Left forelimb (tissue), 1 donor: Measurements from ENCODE around the gene ELMO2.

ENCODE experiments used
- DNase-seq: peaks from one replicate; pipeline ENCODE4 v3.0.0-alpha.2; 2018; ENCODE audit warnings: low spot score

The ELMO2 gene

DNA sequence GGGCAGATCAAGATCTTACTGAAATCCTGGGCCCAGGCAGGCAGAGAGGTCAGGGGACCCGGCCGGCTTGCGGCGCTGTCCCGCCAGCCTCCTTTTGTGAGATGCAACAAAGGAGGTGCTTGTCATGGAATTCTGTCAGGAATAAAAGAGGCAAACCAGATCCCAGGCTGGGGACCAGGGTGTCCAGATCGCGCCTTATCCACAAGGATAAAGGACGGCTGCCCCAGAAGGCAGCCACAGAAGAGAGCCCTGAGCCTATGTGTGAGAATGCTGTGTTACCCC lies 55.5 kb downstream of the ELMO2 start:
- DNase-seq = no peak

DNA sequence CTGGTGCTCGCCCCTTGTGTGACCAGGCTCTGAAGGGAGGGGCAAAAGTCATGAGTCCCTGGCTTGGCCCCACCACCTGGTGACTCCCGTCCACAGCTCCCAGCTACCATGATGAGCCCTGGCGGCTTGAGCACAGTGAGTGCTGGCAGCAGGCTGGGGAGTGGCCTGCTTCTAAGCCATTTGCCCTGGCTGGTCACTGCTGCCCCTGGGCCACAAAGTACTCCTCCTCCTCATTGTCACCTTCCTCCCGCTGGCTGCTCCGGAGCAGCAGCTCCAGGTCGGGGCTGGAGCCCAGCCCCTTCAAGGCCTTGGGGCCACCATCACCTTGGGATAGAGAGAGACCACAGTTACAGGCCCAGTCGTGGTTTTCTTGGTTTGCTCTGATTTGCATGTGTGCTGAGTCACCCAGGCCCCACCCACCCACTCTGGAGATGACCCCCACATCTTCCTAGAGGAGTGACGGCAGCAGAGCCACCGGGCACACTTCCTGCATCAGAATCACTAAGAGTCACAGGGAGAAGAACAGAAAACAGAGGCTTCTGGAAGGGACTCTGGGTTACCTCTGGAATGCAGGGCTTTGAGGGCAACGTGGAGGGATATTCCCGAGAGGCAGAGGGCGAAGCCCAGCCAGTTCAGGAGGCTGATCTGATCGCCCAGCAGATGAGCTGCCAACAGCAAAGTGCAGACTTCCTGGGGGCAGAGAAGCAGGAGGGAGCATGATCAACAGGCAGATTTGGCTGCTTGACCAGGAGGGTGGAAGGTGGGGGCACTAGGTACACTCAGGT lies 56.0 kb downstream of the ELMO2 start:
- no peak for DNase-seq

DNA sequence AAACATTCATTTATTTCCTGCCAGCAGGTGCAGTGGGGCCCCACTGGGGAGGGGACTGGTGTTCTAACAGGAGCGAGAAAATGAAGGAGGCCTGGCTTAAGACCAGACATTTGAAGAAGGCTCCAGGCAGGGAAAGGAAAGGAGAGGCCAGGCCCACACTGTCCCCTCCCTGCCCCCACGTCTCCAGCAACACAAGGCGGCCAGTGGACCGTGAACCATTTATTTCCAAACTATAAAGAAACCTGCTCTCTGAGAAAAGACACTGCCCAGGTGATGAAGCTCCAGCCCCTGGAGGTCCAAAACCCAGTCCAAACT lies 56.7 kb downstream of the ELMO2 start:
- no peak for DNase-seq

DNA sequence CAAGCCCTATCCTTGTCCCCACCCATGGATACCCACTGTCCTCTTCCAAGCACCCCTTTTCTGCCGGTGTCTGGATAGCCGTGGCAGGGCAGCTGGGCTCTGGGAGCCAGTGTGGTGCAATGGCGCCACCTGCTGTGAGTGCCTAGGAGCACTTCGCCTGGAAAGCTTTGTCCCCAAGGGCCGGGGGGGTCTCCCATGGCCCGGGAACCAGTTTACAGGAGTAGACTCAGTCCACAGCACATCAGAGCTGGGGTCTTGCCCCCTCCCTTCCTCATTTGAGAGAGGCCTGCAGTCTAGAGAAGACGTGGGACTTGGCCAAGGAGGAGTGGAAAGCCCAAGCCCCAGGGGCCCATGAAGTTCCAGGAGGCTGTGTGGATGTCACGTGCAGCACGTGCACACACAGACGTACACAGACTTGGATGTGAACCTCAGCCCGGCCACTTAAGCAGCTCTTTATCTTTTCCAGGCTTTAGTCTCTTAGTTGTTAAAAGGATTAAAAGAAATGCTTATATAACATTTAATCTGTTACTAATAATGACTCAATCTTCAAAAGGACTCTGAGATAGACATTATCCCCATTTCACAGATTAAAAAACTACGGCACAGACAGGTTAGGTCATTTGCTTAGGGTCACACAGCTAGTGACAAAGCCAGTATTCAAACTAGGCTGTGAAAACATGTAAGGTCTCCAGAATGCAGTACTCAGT lies 57.2 kb downstream of the ELMO2 start:
- DNase-seq = peak; percentile 81

DNA sequence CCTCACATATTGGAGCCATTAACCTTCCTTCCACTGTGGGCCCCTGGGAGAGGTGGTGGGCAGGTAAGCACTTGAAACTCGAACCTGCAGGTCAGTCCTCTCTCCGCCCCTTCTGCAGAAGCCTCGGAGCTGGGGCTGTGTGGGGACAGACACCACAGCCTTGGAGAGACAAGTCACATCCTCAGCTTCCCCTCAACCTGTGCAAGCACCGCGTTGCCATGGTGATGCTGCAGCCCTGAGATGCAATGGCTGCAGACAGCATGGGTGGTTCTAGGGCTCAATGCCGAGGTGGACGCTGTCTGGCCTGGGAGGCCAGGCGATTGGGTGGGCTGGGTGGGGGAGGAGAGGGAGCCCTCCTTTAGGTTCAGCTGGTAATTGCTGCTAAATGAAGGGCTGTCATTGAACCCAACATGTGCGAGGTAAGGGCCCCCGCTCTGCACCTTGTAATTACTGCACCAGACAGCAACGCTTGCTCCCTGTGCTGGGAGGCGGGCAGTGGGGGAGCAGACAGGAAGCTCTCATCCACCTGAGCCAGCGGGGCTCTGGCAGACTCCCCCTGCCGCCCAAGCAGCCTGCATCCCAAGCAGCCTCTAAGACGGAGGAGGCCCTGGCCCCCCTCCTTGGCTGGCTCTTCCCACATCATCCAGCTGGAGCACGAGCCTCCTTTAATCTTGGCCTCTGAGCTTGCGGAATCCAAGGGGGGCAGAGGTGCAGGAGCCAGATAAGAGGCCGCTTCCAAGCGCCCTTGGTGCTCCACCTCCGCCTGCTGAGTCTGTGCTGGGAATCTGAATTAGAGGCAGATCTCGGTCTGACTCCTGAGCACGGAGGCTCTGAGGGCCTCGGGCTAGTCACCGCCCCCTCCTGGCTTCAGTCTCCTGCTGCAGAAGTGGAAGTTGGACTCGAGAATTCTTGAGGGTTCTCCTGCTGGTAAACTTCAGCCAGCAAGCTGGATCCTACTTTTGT lies 58.3 kb downstream of the ELMO2 start:
- peak; percentile 77 for DNase-seq

DNA sequence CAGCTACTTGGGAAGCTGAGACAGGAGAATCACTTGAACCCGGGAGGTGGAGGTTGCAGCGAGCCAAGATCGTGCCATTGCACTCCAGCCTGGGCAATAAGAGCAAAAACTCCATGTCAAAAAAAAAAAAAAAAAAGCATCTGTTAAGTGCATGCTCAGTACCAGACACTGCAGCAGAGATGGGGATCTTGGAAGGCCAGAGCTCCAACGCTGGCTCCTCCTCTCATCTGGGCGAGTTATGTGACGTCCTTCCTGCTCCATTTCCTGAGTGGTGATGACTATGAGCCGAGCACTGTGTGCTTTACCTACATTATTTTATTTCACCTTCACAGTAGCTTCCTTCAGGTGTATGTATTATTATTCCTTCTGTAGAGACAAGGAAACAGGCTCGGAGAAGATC lies 59.6 kb downstream of the ELMO2 start:
- no peak for DNase-seq

DNA sequence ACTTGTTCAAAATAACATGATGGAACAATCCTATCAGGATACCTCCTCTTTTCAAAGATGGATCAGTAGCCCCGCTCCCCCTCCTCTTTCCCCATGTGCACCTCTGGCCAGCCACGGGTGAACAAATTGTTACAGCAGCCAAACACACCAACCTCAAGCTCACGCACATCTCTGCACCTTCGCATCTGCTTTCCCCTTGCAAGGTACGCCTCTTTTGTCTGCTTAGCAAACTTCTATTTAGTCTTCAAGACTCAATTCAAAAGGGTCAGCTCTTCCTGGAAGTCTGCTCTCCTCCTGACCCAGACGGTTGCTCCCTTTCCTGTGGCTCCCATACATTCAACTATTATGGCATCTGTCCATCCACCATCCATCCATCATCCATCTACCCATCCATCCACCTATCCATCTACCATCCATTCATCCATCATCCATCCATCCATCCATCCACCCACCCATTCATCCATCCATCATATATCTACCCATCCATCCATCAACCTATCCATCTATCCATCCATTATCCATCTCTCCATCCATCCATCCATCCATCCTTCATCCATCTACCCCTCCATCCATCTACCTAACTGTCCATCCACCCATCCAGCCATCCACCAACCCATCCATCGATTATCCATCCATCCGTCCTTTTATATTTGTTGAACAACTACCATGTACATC lies 61.8 kb downstream of the ELMO2 start:
- no peak for DNase-seq

DNA sequence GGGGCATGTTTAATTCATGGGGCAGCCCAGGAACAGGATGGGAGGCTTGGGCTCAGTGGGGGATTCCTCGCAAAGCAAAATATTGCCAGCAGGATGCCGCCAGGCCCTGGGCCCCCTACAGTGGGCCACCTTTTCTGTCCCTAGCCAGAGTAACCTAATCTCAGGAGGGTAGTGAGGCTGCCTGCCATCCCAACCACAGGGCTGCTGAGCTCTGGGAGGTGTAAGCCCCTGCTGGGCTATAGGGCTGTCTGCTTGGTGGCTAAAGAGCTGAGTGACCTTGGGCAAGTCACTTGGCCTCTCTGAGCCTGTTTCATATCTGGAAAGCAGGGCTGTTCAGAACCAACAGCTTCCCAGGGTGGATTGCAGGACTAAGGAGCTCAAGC lies 62.4 kb downstream of the ELMO2 start:
- no peak for DNase-seq

DNA sequence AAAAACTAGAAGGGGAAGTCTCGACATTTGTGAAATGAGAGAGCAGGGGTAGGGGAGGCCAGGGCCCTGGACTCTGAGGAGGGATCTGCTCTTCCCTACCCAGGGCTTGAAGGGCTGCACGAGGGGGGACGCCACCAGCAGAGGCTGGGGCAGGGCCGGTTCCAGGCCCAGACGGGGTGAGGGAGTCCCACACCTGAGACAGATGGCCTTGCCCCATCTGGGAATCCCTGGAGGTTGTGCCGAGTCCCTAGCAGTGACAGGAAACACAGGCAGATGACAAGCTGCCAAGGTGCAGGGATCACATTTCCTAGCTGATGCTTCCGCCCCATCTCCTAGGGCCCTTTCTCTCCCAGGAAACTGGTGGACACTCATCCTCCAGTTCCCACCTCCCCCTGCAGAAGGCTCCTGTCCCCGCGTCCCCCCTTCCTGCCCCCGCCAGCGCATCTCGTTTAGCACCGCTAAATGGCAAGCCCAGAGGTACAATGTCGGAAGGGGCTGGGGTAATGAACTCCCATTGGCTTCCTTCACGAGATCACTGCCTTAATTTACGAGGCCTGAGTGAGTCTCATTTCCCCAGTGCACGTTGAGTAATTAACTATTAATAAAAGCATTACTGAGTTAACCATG lies 63.0 kb downstream of the ELMO2 start:
- DNase-seq = no peak

DNA sequence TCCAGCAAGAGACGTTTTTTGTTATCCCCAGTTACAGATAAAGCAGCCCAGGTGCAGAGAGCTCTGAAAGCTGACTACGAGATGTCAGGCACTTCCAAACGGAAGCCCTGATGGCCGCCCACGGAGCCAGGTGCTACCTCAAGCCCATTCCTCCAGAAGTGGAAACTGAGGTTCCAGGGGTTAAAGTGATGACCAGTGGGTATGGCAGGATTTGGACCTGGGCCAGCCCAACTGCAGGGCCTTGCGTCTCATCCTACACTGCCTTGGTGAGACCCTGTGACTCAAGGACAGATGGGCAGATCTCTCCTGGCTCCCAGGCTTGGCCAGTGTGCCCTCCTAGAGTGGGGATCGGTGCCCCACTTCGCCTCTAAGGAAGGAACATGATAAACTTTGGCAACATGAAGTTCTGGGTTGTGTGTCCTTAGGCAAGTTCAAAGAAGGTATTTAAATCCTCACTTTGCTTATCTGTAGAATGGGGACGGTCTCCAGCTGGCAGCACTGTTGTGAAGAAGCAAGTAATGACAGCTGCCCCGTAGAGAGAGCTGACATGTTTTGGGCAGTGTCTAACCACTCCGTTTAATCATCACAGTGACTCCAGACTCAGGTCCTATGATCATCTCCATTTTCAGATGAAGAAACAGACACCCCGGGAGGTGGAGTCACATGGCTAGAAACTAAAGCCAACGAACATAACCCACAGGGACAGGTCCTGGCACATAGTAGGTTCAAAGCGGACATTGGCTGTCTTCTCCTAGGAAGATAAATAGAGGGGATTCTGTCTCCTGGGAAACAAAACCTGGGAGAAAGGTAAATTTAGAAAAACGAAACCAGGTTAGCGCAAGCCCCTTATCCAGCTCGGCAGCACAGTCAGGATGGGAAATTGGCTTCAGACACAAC lies 63.7 kb downstream of the ELMO2 start:
- no peak for DNase-seq

DNA sequence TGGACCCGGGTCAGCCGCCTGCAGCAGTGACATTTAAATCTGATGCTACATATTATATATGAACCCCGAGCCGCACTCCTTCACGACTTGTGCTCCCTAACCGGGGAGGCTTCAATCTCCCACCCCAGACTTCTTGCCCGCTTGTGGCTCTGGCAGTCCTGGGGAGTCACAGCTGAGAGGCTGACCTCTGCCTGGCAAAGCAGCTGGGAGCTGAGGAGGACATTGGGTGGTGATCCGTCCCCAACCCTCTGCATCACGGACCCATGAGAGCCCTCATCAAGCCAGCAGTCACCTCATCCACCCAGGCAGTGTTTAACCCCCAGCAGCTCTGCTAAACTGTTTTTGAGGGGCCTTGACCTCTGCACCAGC lies 64.4 kb downstream of the ELMO2 start:
- no peak for DNase-seq

DNA sequence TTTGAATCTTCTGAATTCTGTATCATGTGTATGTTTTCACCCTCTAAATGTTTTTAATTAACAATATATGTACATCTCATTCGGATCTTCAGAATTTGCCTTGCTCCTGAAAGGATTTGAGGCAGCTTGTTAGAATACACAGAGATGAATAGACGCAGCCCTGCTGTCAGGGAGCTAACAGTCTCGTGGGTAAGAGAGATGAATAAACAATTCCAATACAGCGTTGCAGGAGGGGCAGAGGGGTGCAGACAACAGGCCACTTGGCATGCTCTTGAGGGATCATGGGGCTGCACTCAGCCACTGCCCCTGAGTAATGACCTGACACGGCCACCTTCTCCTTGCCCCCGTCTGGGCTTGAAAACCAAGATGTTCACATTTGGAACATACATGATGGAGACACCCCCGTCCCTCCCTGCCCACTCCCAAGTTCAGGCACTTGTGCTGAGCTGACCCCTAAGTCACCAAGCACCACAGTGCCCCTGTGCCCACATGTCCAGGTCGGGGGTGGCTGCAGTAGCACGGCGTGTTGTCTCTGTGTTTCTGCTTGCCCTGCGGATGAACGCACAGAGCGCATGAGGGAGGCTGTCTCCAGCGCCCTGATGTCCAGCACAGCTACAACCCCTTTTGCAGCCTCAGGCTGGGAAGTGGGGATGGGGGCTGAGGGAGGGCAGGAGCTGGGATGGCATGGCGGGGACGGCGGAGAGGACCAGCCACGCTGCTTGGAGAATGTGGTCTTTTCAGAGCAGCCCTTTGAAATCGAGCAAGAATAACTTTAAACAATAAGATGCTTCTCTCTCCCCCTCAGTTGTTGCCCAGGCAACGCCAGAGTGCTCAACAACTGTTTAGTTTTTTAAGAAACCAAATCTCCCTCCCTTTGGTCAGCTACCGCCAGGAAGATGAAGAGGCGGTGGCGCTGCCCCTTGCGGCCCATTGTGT lies 65.1 kb downstream of the ELMO2 start:
- DNase-seq = no peak

DNA sequence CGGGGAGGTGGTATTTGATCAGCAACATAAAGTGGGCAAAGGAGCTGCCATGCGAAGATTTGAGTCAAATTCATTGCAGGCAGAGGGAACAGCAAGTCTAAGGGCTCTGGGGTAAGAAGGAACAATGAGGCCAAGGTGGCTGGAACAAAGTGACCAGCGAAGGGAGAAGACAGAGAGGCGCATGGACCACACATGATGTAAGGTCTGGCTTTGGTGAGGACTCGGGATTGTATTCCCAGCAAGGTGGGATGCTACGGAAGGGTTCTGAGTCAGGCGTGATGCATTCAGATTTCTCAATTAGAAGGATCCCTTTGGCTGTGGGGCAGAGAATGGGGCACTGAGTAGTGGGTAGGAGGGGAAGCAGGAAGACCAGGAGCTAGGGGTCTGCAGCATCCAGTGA lies 67.4 kb downstream of the ELMO2 start:
- no peak for DNase-seq

DNA sequence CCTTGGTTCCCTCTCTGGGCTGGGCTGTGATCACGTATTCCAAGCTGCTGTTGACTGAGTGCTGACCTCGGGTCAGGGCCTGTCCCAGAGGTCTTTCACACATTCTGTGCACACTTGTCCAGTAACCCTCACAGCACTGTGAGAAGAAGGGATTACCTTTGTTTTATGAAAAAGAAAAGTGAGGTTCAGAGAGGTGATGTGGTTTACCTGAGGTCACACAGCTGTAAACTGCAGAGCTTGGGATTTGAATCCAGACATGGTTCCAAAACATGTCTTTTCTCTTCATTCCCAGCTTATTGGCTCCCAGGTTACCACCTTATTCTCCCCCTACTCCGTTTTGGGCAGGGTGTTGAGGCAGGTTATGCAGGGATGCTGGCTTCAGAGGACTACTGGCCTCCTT lies 69.7 kb downstream of the ELMO2 start:
- DNase-seq = no peak

DNA sequence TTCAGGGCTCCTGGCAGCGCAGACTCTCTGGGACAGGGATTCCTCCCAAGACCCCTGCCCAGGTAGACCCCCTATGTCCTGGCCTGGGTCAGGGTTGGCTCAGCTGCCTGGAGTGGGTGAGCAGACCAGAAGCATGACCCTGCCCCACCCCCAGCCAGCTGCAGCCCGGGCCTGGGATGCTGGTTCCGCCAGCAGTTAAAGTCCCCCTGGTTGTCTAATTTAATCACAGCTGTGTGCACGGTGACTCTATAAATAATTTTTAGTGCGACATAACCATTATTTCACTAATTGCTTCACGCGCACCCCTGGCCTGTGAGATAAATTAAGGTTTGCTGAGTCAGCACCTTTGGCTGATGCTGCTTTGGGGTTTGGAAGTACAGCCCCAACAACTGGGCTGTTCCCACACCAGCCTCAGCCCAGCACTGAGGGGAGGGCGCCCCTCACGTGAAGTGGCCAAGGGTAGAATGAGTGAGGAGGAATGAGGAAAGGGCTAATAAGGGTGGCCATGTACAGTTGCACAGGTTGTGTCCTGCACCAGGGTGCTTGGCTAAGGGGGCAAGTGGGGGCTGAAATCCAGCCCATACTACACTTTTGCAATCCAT lies 72.0 kb downstream of the ELMO2 start:
- no peak for DNase-seq

DNA sequence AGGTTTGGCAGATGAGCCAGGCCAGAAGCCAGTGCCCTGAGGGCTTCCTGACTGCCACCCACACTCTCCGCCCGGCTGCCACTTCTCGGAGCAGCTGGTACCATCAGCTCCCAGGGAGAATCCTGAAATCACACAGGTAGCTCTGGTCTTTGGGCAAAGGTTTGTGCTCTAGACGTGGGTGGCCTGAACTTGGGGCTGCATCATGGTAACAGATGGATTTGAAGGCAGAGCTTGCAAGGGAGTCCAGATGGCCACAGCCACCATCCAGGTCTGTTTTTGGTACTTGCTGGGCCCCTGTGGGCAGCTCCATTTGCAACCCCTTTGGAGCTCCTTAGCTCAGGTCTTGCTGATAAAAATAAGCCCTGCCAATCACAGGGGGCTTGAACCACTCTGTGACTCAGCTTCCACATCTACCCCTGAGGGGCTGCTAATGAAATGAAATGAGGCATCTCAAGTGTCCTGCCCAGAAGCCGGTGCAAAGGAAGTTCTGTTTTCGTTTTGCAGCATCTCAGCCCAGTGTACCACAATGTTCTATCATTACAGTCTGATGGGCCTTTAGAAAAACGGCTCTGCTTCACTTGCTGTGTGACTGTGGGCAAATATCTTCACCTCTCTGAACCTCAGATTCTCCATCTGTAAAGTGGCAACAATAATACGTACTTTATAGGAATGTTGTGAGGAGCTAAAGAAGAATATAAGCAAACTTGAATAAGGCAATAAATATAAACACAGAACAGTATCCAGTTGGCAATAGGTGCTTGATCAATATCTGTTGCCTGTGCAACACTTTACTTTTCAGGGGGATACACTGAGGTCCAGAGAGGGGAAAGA lies 73.0 kb downstream of the ELMO2 start:
- no peak for DNase-seq

DNA sequence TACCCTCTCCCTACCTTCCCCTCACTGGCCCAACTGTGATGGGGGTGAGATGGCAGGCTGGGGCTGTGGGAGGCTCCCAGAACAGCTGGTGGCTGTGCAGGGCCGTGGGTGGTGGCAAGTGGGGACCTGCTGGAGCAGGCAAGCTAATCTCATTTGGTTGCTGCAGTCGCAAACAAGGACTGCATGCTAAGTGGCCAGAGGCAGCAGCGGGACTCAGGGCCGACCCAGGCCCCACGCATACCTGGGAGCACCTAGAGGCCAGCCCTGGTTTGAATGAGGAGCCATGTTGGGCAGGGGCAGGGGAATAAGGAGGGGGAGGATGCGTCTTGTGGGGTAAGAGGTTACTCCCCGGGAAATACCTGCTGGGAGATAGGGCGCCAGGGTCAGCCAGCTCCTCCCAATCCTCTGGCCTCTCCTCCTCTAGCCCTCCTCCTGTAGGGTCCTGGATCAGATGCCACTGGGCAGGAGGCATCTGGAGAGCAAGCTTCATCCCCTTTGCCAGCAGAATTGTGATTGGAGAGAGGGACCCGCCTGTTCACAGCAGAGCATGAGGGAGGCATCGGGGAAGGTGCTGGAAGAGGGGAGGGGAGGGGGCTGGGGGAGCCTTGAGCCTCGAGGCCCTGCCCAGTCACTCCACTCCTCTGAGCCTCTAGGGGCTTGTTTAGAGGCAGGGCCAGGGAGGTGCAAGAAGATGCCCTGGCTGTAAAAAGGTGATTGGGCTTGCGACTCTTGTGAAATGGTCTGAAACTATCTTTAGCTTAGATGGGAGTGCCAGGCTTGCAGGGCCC lies 73.8 kb downstream of the ELMO2 start:
- no peak for DNase-seq
